ENCODE data around the gene HLTF. TPM values are rescaled to one million over a fixed set of nuclear protein-coding genes. Genes with fewer than 3 reads are reported as not detected.
A peak's percentile ranks its signal among the peaks of the same experiment; 100 is the strongest.

HLTF gene
- total and polyA plus RNA-seq, 2 of the 13 experiments (the other 11 are each of a cell fraction or from before 2014, with no cell fraction given) = 12.0 to 22.9 TPM

DNA sequence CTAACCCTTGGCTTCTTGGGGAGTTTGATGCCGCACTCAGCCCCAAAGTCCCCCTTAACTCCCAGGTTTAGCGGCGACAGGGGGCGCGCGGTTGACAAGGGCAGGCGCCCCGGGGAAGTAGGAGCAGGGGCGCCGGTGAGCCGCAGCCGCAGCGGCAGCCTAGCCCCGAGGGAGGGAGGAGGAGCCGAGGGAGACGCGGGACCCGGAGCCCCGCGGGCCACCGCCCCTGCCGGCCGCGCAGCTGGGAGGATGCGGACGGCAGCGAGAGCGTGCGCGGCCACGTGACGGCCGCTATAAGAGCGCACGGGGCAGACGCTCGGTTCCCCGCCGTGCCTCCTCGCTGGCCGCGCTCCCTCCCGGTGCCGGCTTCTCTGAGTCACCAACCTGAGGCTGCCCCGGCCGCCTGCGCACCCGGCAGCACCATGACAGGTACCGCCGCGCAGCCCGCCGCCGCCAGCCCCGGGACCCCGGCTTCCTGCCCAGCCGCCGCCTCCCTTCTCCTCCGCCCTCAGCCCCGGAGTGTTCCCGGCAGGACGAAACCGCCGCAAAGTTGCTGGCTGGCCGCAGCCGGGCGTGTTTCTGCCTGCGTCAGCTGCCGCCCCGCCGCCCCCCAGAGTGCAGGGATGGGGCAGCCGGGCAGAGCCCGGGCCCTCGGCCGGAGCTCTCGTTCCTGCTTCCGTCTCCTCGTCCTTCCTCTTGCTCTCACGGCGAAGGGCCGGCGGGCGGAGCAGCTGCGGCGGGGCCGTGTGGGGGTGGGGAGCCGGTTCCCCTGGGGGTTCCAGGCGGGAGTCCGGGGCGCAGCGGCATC lies 94.9 kb downstream of the HLTF start, which contains the start of gene GYG1:
GYG1 (plus strand) TSS at position 322 of the 808 bp plus-strand sequence; CDS start at position 423, 101 bp downstream.
- ChIA-PET CTCF (ENCODE audit: low intra/inter-chr PET ratio, low total read pairs) (no interaction called here), POLR2A (interaction anchor here (1.0 to 1.9 kb wide), 7 partner anchors 13 to 410 kb away, joined by 3 to 7 read pairs (median 3); partner anchors contain the start of gene HPS3)
- Histone ChIP-seq H4K20me1 (ENCODE audit: insufficient read depth, low read length) (no peaks in the 10 kb centered on the region), H3K4me3 (replicated peaks in 1 of 3; ENCODE audit: insufficient read depth in 1 of 3, low read depth in 2 of 3, low read length in 3 of 3) (peak within 1 kb of the TSS; percentile 85 to 88 (median 87)), H2AFZ (ENCODE audit: low read length) (peak within 1 kb of the TSS; percentile 90), H3K4me2 (ENCODE audit: low read depth, low read length) (peak within 1 kb of the TSS; percentile 70), H3K79me2 (ENCODE audit: insufficient read depth, low read length) (peaks cover 5% of the 10 kb centered on the region), H3K27me3 (ENCODE audit: control insufficient read depth in 1 of 2, insufficient read depth in 2 of 2, low read length in 2 of 2) (peaks cover 0 to 18% of the 10 kb centered on the region in 2 experiments; a peak in 2 of 5 replicates), H3K9ac (ENCODE audit: insufficient read depth, low read depth, low read length) (peak within 1 kb of the TSS; percentile 82), H3K4me1 (ENCODE audit: insufficient read depth, low read length) (peaks cover 27% of the 10 kb centered on the region), H3K27ac (ENCODE audit: extremely low read length, insufficient read depth, low read length) (peak within 1 kb of the TSS; percentile 67), H3K36me3 (replicated peaks in 1 of 2; ENCODE audit: control insufficient read depth in 1 of 2, insufficient read depth in 2 of 2, low read length in 2 of 2) (peaks cover 0 to 7% of the 10 kb centered on the region in 2 experiments; a peak in 3 of 5 replicates), H3K9me3 (ENCODE audit: low read length) (no peaks in the 10 kb centered on the region)
- intact Hi-C loops (cut with micrococcal nuclease; ENCODE audit: unreplicated experiment) = loop anchor here (2.0 kb wide), 3 partner anchors 19 to 93 kb away; no protein-coding TSS in a partner anchor
- peak; percentile 93 for ATAC-seq
- in situ Hi-C loops (cut with HindIII; ENCODE audit: extremely low pct_ligation_motif_present, low pct_unique_long_range_greater_than_20kb) = no loop called here
- peak; percentile 68 for DNase-seq (ENCODE audit: low spot score)
- WGBS (ENCODE audit: low lambda C conversion rate) = 0% methylated on average over 5 of the region's 91 CpGs
- FAIRE-seq = no peak
- BruUV-seq (replicated peaks) = no TSS peak
- TF ChIP-seq FOXA1 (IDR thresholded peaks at IDR 0.05) = no peak
- 0 out of 2 replicates have a peak, but pooled peaks have one; percentile 2 for TF ChIP-seq FOXA1 (CRISPR knock-in tag; IDR thresholded peaks at IDR 0.05)
- peak; percentile 94 for TF ChIP-seq ZNF446 (CRISPR knock-in tag; IDR thresholded peaks at IDR 0.05)
- TF ChIP-seq, protein P1, sequence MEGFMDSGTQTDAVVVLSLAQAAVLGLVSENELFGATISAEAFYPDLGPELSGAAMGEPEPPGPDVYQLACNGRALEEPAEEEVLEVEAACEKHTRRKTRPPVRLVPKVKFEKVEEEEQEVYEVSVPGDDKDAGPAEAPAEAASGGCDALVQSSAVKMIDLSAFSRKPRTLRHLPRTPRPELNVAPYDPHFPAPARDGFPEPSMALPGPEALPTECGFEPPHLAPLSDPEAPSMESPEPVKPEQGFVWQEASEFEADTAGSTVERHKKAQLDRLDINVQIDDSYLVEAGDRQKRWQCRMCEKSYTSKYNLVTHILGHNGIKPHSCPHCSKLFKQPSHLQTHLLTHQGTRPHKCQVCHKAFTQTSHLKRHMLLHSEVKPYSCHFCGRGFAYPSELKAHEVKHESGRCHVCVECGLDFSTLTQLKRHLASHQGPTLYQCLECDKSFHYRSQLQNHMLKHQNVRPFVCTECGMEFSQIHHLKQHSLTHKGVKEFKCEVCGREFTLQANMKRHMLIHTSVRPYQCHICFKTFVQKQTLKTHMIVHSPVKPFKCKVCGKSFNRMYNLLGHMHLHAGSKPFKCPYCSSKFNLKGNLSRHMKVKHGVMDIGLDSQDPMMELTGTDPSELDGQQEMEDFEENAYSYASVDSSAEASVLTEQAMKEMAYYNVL (CRISPR knock-in tag; IDR thresholded peaks at IDR 0.05; ENCODE audit: borderline replicate concordance) = no peak
- no peak for TF ChIP-seq ZNF101 (CRISPR knock-in tag; IDR thresholded peaks at IDR 0.05; ENCODE audit: borderline replicate concordance, low read depth)
- TF ChIP-seq, protein P2, sequence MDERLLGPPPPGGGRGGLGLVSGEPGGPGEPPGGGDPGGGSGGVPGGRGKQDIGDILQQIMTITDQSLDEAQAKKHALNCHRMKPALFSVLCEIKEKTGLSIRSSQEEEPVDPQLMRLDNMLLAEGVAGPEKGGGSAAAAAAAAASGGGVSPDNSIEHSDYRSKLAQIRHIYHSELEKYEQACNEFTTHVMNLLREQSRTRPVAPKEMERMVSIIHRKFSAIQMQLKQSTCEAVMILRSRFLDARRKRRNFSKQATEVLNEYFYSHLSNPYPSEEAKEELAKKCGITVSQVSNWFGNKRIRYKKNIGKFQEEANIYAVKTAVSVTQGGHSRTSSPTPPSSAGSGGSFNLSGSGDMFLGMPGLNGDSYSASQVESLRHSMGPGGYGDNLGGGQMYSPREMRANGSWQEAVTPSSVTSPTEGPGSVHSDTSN (CRISPR knock-in tag; IDR thresholded peaks at IDR 0.05) = no peak
- TF ChIP-seq, protein P3, sequence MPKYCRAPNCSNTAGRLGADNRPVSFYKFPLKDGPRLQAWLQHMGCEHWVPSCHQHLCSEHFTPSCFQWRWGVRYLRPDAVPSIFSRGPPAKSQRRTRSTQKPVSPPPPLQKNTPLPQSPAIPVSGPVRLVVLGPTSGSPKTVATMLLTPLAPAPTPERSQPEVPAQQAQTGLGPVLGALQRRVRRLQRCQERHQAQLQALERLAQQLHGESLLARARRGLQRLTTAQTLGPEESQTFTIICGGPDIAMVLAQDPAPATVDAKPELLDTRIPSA (CRISPR knock-in tag; IDR thresholded peaks at IDR 0.05; ENCODE audit: borderline replicate concordance) = no peak
- no peak for TF ChIP-seq ZFP41 (CRISPR knock-in tag; IDR thresholded peaks at IDR 0.05; ENCODE audit: borderline replicate concordance)
- peak; percentile 63 for TF ChIP-seq HNRNPK (IDR thresholded peaks at IDR 0.05; ENCODE audit: low read depth, low read length, poor library complexity, severe bottlenecking)
- TF ChIP-seq FOSL2 (CRISPR knock-in tag; IDR thresholded peaks at IDR 0.05) = peak; percentile 77
- no peak for TF ChIP-seq CAMTA2 (CRISPR knock-in tag; IDR thresholded peaks at IDR 0.05; ENCODE audit: borderline replicate concordance)
- no peak for TF ChIP-seq ZNF354B (CRISPR knock-in tag; IDR thresholded peaks at IDR 0.05)
- peak; percentile 66; the same call in 1 of the 2 replicates for TF ChIP-seq MEIS2 (CRISPR knock-in tag; IDR thresholded peaks at IDR 0.05)
- TF ChIP-seq, protein P4, sequence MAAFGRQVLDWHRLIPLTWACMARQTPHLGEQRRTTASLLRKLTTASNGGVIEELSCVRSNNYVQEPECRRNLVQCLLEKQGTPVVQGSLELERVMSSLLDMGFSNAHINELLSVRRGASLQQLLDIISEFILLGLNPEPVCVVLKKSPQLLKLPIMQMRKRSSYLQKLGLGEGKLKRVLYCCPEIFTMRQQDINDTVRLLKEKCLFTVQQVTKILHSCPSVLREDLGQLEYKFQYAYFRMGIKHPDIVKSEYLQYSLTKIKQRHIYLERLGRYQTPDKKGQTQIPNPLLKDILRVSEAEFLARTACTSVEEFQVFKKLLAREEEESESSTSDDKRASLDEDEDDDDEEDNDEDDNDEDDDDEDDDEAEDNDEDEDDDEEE (CRISPR knock-in tag; IDR thresholded peaks at IDR 0.05) = peak; percentile 79
- peak; percentile 71; the same call in 1 of the 2 replicates for TF ChIP-seq ZBTB7B (CRISPR knock-in tag; IDR thresholded peaks at IDR 0.05)
- TF ChIP-seq SMYD3 (CRISPR knock-in tag; IDR thresholded peaks at IDR 0.05) = no peak
- TF ChIP-seq SATB2 (CRISPR knock-in tag; IDR thresholded peaks at IDR 0.05) = 0 out of 2 replicates have a peak, but pooled peaks have one; percentile 56
- no peak for TF ChIP-seq SMAD1 (CRISPR knock-in tag; IDR thresholded peaks at IDR 0.05; ENCODE audit: borderline replicate concordance, low read depth)
- no peak for TF ChIP-seq ADNP (CRISPR knock-in tag; IDR thresholded peaks at IDR 0.05)
